SIG-M5 (cell line): Measurements from ENCODE around the gene TCAF1.

Experiments
- DNase-seq: peaks from one replicate; lab custom pipeline; 2025; lab: John Stamatoyannopoulos, UW

Gene TCAF1

GRCh38 chr7:143901668-143902331 is at the start of gene TCAF1:
Gene TCAF1 (minus strand): TSS chr7:143902176. CDS start chr7:143876608, 25,568 bp downstream.
- DNase-seq = peak; percentile 2

GRCh38 chr7:143948733-143949132 is 46.8 kb upstream of the TCAF1 start:
- no peak for DNase-seq

- no peak for DNase-seq
Measured at GRCh38 chr7:143947111-143947510, 45.1 kb upstream of the TCAF1 start.

GRCh38 chr7:143945423-143945822 is 43.4 kb upstream of the TCAF1 start:
- no peak for DNase-seq

- no peak for DNase-seq
Measured at GRCh38 chr7:143938379-143939243, 36.6 kb upstream of the TCAF1 start.

- no peak for DNase-seq
Measured at GRCh38 chr7:143936087-143937009, 34.4 kb upstream of the TCAF1 start.

GRCh38 chr7:143934526-143935325 is 32.8 kb upstream of the TCAF1 start, which contains the start of gene OR2F2:
Gene OR2F2 (plus strand): TSS chr7:143935233. CDS start chr7:143935233, 0 bp downstream.
- no peak for DNase-seq

GRCh38 chr7:143931739-143932138 is 29.8 kb upstream of the TCAF1 start:
- no peak for DNase-seq

- no peak for DNase-seq
Measured at GRCh38 chr7:143929224-143929920, 27.4 kb upstream of the TCAF1 start.

- no peak for DNase-seq
Measured at GRCh38 chr7:143924851-143925250, 22.9 kb upstream of the TCAF1 start.

GRCh38 chr7:143914938-143915652 is 13.1 kb upstream of the TCAF1 start:
- DNase-seq = no peak

GRCh38 chr7:143913945-143914615 is 12.1 kb upstream of the TCAF1 start:
- no peak for DNase-seq

- no peak for DNase-seq
Measured at GRCh38 chr7:143910473-143911248, 8.7 kb upstream of the TCAF1 start.

GRCh38 chr7:143909863-143910262 is 7.9 kb upstream of the TCAF1 start:
- DNase-seq = no peak

GRCh38 chr7:143908120-143908519 is 6.1 kb upstream of the TCAF1 start:
- DNase-seq = no peak

- DNase-seq = no peak
Measured at GRCh38 chr7:143906895-143907294, 4.9 kb upstream of the TCAF1 start.

GRCh38 chr7:143906151-143906550 is 4.2 kb upstream of the TCAF1 start:
- no peak for DNase-seq

- DNase-seq = no peak
Measured at GRCh38 chr7:143905509-143905908, 3.5 kb upstream of the TCAF1 start.
